Epithelial cell of esophagus (primary cell): Measurements from ENCODE around the gene MDGA2.
"Not testable (repeated sequence)": the region's sequence is repeated elsewhere in the genome, so short reads cannot be mapped to it uniquely, and the experiment has no call there.

Experiments
- DNase-seq: peaks from one replicate; pipeline ENCODE4 v3.0.0; 2010; ENCODE audit warnings: low read depth
- H3K4me3 ChIP-seq: 2 replicates; pipeline ENCODE4 v1.5.1; 2011; ENCODE audit warnings: mild to moderate bottlenecking, low read length, control low read depth
- CTCF ChIP-seq: IDR thresholded peaks from 2 replicates; pipeline ENCODE4 v1.5.1; 2011; ENCODE audit warnings: low read depth, mild to moderate bottlenecking, low read length, control low read depth, inconsistent platforms; ENCODE audit not compliant: insufficient read depth; ENCODE audit errors: missing control alignments

Gene MDGA2

GRCh38 chr14:47191700-47192099, 483.7 kb downstream of the MDGA2 start:
- H3K4me3 ChIP-seq = no peak overlapping the region
- DNase-seq = no peak
- TF ChIP-seq CTCF = no peak

- no peak for DNase-seq
- TF ChIP-seq CTCF = no peak
- H3K4me3 ChIP-seq = no peak overlapping the region
Measured at GRCh38 chr14:47189911-47190484, 485.4 kb downstream of the MDGA2 start.

GRCh38 chr14:47186486-47186885, 488.9 kb downstream of the MDGA2 start:
- no peak for TF ChIP-seq CTCF
- H3K4me3 ChIP-seq = no peak overlapping the region
- DNase-seq = peak; percentile 20

GRCh38 chr14:47179906-47180305, 495.5 kb downstream of the MDGA2 start:
- no peak overlapping the region for H3K4me3 ChIP-seq
- TF ChIP-seq CTCF = no peak
- DNase-seq = no peak

GRCh38 chr14:47171896-47172295, 503.5 kb downstream of the MDGA2 start:
- not testable (repeated sequence) for DNase-seq

GRCh38 chr14:47167402-47167801, 508.0 kb downstream of the MDGA2 start:
- no peak for DNase-seq
- TF ChIP-seq CTCF = no peak
- H3K4me3 ChIP-seq = no peak overlapping the region

More at GRCh38 chr14:47171896-47172295, 503.5 kb downstream of the MDGA2 start:
- not testable (repeated sequence) for H3K4me3 ChIP-seq

- TF ChIP-seq CTCF = no peak
- DNase-seq = no peak
- no peak overlapping the region for H3K4me3 ChIP-seq
Measured at GRCh38 chr14:47155395-47155794, 520.0 kb downstream of the MDGA2 start.
